ENCODE results near the gene POMGNT1. TPM values are rescaled to one million over a fixed set of nuclear protein-coding genes. Genes with fewer than 3 reads are reported as not detected.
"Not testable (repeated sequence)": the region's sequence is repeated elsewhere in the genome, so short reads cannot be mapped to it uniquely, and the experiment has no call there.

Gene POMGNT1
- 10 to 100 TPM in 11 of 12 donors, not detected in 1; 44.8 to 64.6 (median 48.3) TPM for polyA plus RNA-seq (ENCODE audit: insufficient read length in 12 of 12)
- long read RNA-seq, donor 1, partial matches to known transcripts = 0 of 5 reads
- long read RNA-seq, donor 1, other reads (novel, unspliced or antisense) = 0 of 5 reads
- long read RNA-seq, donor 2, transcript POMGNT1-201 (22 exons, 2,728 nt) = major isoform, 12 of 12 reads
- long read RNA-seq, donor 2, partial matches to known transcripts = 0 of 12 reads
- long read RNA-seq, donor 2, other reads (novel, unspliced or antisense) = 0 of 12 reads
- long read RNA-seq, donor 3, partial matches to known transcripts = 0 of 2 reads
- long read RNA-seq, donor 3, other reads (novel, unspliced or antisense) = 0 of 2 reads
- long read RNA-seq, donor 4, partial matches to known transcripts = 0 of 4 reads
- long read RNA-seq, donor 4, other reads (novel, unspliced or antisense) = 0 of 4 reads
- long read RNA-seq, donor 5, transcript POMGNT1-201 (22 exons, 2,728 nt) = major isoform, 11 of 22 reads
- long read RNA-seq, donor 5, partial matches to known transcripts = 11 of 22 reads
- long read RNA-seq, donor 5, other reads (novel, unspliced or antisense) = 0 of 22 reads
- long read RNA-seq, donor 6, transcript POMGNT1-201 (22 exons, 2,728 nt) = major isoform, 7 of 7 reads
- long read RNA-seq, donor 6, partial matches to known transcripts = 0 of 7 reads
- long read RNA-seq, donor 6, other reads (novel, unspliced or antisense) = 0 of 7 reads
- long read RNA-seq, donor 7 = 0 reads
- long read RNA-seq, donor 8, transcript POMGNT1-201 (22 exons, 2,728 nt) = major isoform, 6 of 11 reads
- long read RNA-seq, donor 8, partial matches to known transcripts = 5 of 11 reads
- long read RNA-seq, donor 8, other reads (novel, unspliced or antisense) = 0 of 11 reads
- long read RNA-seq, donor 9, partial matches to known transcripts = 0 of 1 reads
- long read RNA-seq, donor 9, other reads (novel, unspliced or antisense) = 0 of 1 reads
- long read RNA-seq, donor 10, transcript POMGNT1-201 (22 exons, 2,728 nt) = major isoform, 6 of 8 reads
- long read RNA-seq, donor 10, partial matches to known transcripts = 0 of 8 reads
- long read RNA-seq, donor 10, other reads (novel, unspliced or antisense) = 0 of 8 reads
- long read RNA-seq, donor 11, transcript POMGNT1-201 (22 exons, 2,728 nt) = major isoform, 5 of 5 reads
- long read RNA-seq, donor 11, partial matches to known transcripts = 0 of 5 reads
- long read RNA-seq, donor 11, other reads (novel, unspliced or antisense) = 0 of 5 reads

GRCh38 chr1:46197964-46198811 lies at the start of gene POMGNT1:
Gene POMGNT1 (minus strand): TSS chr1:46198434. CDS start chr1:46197821, 613 bp downstream.
- no peak for DNase-seq

DNA sequence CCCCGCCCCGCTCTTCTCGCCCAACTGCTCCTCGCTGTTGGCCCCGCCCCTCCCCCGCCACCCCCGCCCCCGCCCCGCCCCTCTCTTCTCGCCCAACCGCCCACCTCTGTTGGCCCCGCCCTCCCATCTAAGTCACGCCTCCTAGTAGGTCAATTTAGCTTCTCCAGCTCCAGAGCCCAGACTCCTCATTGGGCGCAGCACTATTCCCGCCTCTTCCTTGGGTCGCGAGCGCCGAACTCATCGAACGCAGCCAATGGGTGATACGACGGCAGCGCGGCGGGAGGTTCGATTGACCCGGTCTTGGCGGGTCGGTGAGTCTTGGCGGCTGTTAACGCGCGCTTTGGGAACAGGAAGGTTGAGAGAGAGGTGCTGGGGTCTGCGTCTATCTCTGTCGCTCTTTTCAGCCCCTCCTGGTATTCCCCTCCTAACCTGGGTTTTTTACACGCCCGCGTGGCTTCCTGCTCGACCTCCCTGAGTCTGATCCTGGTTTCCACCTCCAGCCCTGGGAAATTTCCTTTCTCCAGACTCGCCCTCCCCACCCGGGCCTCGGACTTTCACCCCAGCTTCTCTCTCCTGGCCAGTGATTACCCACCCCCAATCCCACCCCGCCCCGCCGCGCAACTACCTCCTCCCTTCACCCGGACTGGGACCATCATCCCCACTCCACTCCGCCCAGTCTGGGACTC lies 49.3 kb upstream of the POMGNT1 start, which contains the start of gene RAD54L:
RAD54L (plus strand) TSS at position 328 of the 686 bp plus-strand sequence. CDS start 643 bp downstream, outside the sequence.
- DNase-seq = peak; percentile 97

DNA sequence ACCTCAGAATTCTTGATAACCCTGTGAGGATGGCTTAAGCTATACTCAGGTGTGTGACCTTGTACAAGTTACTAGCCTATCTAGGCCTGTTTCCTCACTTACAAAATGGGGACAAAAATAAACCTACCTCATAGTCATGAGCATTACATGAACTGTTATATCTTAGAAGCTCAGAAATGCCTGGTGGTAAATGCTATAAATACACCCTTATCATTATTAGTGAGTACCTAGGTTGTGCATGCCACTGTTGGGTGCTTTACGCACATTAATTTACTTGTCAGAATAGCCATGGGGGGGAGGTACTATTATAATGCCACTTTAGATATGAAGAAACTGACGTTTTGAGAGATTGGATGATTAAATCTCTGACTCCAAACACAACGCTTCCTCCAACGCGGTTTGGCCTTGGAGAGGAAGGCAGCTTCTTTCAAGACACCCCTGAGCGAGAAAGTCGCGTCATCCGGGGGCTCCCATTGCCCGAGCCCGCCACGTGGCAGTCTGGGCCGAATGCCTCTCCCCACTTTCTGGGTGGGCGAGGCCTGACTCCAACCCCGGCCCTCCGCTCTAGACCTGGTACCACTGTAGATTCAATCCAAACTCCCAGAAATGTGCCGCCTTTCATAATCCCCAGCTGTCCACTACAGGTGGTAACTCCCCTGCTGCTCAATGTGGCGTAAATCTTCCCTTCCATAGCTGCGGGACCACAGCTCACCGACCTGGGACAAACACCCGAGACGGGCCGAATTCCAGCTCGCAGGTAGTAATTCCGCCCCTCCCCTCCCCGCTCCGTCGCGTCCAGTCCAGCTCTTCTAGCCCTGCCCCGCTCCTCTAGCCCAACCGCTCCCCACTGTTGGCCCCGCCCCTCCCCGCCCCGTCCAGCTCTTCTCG lies 48.6 kb upstream of the POMGNT1 start:
- DNase-seq = peak; percentile 69

DNA sequence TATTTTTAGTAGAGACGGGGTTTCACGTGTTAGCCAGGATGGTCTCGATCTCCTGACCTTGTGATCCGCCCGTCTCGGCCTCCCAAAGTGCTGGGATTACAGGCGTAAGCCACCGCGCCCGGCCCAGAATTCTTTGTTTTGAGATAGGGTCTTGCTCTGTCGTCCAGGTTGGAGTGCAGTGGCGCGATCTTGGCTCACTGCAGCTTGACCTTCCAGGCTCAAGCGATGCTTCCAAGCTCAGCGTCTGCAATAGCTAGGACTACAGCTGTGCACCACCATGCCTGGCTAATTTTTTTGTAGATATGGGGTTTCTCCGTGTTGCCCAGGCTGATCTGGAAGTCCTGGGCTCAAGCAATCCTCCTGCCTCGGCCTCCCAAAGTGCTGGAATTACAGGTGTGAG lies 47.9 kb upstream of the POMGNT1 start:
- not testable (repeated sequence) for DNase-seq

GRCh38 chr1:46244656-46245371 lies 46.6 kb upstream of the POMGNT1 start:
- peak; percentile 5 for DNase-seq

GRCh38 chr1:46243831-46244230 lies 45.6 kb upstream of the POMGNT1 start:
- DNase-seq = not testable (repeated sequence)

DNA sequence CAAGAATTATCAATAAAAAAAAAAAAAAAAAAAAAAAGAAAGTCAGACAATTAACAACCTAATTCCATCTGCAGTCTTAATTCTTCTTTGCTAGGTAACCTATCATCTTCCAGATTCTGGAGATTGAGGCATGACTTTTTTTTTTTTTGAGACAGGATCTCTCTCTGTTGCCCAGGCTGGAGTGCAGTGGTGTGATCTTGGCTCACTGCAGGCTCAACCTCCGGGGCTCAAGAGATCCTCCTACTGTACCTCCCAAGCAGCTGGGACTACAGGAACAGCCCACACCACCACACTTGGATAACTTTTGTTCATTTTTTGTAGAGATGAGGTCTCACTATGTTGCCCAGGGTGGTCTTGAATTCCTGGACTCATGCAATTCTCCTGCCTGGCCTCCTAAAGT lies 44.7 kb upstream of the POMGNT1 start:
- DNase-seq = no peak

GRCh38 chr1:46241733-46242132 lies 43.5 kb upstream of the POMGNT1 start:
- not testable (repeated sequence) for DNase-seq

GRCh38 chr1:46238865-46239264 lies 40.6 kb upstream of the POMGNT1 start:
- not testable (repeated sequence) for DNase-seq

- DNase-seq = no peak
Observed at GRCh38 chr1:46236882-46237281, 38.6 kb upstream of the POMGNT1 start.

DNA sequence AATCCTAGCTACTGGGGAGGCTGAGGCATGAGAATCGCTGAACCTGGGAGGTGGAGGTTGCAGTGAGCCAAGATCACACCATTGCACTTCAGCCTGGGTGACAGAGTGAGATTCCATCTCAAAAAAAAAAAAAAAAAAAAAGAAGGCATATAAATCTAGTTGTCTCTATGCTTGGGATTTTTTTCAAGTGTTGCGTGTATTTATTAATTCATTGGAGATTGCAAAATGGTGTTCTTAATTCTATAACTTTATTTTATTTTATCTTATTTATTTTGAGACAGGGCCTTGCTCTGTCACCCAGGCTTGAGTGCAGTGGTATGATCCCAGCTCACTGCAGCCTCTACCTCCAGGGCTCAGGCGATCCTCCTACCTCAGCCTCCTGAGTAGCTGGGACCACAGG lies 33.0 kb upstream of the POMGNT1 start:
- not testable (repeated sequence) for DNase-seq

DNA sequence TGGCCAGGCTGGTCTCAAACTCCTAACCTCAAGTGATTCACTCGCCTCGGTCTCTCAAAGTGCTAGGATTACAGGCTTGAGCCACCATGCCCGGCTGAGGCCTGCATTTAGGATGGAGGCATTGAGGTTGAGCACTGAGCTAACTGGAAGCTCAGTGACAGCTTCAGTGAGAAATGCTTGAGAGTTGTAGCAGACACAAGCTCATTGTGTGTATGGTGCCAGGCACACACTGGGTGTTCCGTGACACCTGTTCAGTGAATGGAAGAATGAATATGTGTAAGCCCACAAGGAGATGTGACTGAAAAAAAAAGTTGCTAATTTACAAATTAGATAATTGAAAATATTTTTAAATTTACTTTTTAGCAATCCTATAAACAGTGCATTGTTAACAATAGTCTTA lies 26.7 kb upstream of the POMGNT1 start:
- no peak for DNase-seq

GRCh38 chr1:46223472-46223943 lies 25.3 kb upstream of the POMGNT1 start:
- peak; percentile 63 for DNase-seq

- DNase-seq = not testable (repeated sequence)
Observed at GRCh38 chr1:46223055-46223454, 24.8 kb upstream of the POMGNT1 start.

GRCh38 chr1:46221749-46222148 lies 23.5 kb upstream of the POMGNT1 start:
- no peak for DNase-seq

DNA sequence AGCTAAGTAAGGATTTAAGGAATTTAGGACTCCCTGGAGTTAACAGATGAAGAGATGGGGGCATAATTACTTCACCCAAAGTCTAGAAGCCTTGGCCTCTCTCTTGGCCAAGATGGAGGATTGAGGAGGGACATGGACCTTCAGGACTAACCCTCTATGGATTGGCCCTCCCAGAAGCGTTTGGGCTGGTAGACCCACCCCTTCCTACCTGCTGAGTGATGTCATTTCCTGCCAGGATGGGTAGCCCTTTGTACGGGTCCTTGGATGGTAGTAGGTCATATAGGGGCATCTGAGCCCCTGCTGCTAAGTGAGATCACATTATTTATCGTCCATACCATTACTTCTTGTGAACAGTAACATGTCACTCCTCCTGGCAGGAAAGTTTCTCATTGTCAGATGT lies 22.6 kb upstream of the POMGNT1 start:
- no peak for DNase-seq

DNA sequence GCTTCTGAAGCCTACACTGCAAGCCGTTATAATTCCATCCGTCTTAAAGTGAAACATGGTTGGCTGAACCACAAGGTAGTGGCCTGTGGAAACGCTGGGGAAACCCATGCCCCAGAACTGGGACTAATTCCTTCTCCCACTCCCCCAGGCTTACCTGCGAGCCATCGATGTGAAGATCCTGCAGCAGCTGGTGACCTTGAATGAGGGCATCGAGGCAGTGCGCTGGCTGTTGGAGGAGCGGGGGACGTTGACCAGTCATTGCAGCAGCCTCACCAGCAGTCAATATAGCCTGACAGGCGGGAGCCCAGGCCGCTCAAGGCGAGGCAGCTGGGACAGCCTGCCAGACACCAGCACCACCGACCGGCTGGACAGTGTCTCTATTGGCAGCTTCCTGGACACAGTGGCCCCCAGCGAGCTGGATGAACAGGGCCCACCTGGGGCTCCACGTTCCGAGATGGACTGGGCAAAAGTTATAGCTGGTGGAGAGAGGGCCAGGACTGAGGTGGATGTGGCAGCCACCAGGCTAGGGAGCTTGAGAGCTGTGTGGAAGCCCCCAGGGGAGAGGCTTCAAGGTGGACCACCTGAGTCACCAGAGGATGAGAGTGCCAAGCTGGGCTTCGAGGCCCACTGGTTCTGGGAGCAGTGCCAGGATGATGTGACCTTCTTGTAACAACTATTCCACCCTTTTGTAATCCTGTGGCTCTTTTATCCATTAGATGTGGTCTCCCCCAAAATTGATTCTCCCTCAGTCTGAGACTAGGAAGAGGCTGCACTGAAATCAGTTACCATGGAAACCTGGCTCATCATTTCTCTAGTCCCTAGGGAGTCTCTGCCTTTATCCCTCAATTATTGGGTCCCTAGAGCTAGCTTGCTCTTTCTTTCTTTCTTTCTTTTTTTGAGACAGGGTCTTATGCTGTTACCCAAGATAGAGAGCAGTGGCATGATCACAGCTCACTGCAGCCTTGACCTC lies 21.6 kb upstream of the POMGNT1 start:
- DNase-seq = no peak

Data from muscle of arm (tissue), 14 donors.